Measurements from ENCODE around the gene TACSTD2. TPM values are rescaled to one million over a fixed set of nuclear protein-coding genes. Genes with fewer than 3 reads are reported as not detected.
A peak's percentile ranks its signal among the peaks of the same experiment; 100 is the strongest.
"Not testable (repeated sequence)": the region's sequence is repeated elsewhere in the genome, so short reads cannot be mapped to it uniquely, and the experiment has no call there.

The TACSTD2 gene
- polyA plus RNA-seq (2011; rRNA removed), result 0.16 and 0.18 TPM in 2 replicates
- 0.10 and 0.19 TPM in 2 replicates for polyA minus RNA-seq (2011; rRNA and poly(A)+ RNA removed)

DNA sequence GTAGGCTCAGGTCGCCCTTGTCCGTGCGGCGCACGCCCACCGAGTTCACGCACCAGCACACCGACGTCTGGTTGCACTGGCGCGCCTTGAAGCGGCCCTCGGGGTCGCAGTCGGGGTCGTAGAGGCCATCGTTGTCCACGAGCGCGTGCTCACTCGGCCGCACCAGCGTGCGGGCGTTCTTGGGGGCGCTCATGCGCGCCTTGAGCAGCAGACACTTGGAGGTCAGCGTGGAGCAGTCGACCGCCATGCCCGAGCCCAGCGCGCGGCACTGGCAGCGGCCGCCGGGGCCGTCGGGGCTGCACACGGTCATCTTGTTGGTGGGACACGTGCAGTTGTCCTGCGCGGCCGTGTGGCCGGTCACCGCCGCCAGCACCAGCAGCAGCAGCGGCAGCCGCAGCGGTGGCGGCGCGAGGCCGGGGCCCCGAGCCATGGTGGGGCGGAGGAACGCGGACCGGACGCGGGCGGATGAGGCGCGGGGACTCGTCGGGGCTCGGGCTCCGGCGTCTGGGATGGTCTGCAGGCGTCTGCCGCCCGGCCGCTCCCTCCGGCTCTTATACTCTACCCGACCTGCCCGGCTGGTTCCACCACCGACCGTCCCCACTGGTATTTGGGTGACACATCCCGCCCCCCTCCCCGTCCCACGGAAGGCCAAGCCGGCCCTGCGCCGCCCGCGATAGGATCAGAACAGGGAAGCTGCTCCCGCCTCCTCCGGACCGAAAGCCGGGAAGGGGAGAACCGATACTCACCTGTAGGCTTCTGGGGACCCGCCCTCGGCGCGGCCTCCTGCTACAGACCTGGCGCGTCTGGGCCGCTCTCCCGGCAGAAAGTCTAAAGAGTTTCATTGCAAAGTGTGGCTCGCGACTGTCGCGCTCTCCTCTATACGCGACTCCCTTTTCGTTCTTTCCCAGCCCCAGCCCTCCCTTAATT lies at the start of gene TACSTD2:
Gene TACSTD2 (minus strand): TSS at position 526 of the 927 bp plus-strand sequence. CDS start 96 bp downstream, at position 430.
- no peak for TF ChIP-seq CTCF (IDR thresholded peaks at IDR 0.05; ENCODE audit: insufficient read depth, low read depth, low read length)
- Histone ChIP-seq H3K4me3 (ENCODE audit: low read depth, low read length) (peak within 1 kb of the TSS; percentile 20), H3K27me3 (ENCODE audit: control insufficient read depth, insufficient read depth, low read length) (peaks cover 28% of the 10 kb centered on the region), H3K36me3 (ENCODE audit: control insufficient read depth, insufficient read depth, low read length) (no peaks in the 10 kb centered on the region)
- CTCF ChIA-PET, result interaction anchor here (0.6 kb wide), 1 partner anchor 1181 kb away, joined by 3 read pairs; no protein-coding TSS in a partner anchor
- POLR2A ChIA-PET, result no interaction called here
- DNase-seq (ENCODE audit: low read depth), result no peak

DNA sequence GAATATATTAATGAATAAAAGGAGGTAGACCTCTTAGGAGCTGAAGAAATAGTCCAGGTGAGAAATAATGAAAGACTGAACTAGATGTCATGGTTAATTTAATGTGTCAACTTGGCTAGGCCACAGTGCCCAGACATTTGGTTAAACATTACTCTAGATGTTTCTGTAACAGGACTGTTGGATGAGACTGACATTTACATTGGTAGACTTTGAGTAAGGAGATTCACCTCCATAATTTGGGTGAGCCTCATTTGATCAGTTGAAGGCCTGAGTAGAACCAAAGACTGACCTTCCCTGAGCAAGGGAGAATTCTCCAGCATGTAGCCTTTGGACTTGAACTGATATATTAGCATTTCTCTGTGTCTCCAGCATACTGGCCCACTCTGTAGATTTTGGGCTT lies 49.2 kb upstream of the TACSTD2 start:
- POLR2A ChIA-PET, result no interaction called here
- CTCF ChIA-PET, result no interaction called here
- Histone ChIP-seq H3K27me3 (ENCODE audit: control insufficient read depth, insufficient read depth, low read length) (no peaks in the 10 kb centered on the region), H3K4me3 (ENCODE audit: low read depth, low read length) (no peak overlapping the region), H3K36me3 (ENCODE audit: control insufficient read depth, insufficient read depth, low read length) (no peaks in the 10 kb centered on the region)
- TF ChIP-seq CTCF (IDR thresholded peaks at IDR 0.05; ENCODE audit: insufficient read depth, low read depth, low read length), result no peak
- DNase-seq (ENCODE audit: low read depth), result no peak

DNA sequence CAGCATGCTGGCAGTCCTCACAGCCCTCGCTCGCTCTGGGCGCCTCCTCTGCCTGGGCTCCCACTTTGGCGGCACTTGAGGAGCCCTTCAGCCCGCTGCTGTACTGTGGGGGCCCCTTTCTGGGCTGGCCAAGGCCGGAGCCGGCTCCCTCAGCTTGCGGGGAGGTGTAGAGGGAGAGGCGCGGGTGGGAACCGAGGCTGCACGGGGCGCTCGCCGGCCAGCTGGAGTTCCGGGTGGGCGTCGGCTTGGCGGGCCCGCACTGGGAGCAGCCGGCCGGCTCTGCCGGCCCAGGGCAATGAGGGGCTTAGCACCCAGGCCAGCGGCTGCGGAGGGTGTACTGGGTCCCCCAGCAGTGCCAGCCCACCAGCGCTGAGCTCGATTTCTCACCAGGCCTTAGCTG lies 46.2 kb upstream of the TACSTD2 start:
- DNase-seq (ENCODE audit: low read depth); H3K4me3 ChIP-seq (ENCODE audit: low read depth, low read length); CTCF ChIA-PET; H3K27me3 ChIP-seq (ENCODE audit: control insufficient read depth, insufficient read depth, low read length); H3K36me3 ChIP-seq (ENCODE audit: control insufficient read depth, insufficient read depth, low read length): not testable (repeated sequence)
- POLR2A ChIA-PET, result interaction anchor here (0.5 kb wide), 1 partner anchor 39 kb away, joined by 3 read pairs; no protein-coding TSS in a partner anchor

GRCh38 chr1:58622571-58622970 lies 45.5 kb upstream of the TACSTD2 start:
- CTCF ChIA-PET, result interaction anchor here (0.6 kb wide), 1 partner anchor 107 kb away, joined by 4 read pairs; no protein-coding TSS in a partner anchor
- POLR2A ChIA-PET, result no interaction called here
- Histone ChIP-seq H3K4me3 (ENCODE audit: low read depth, low read length) (no peak overlapping the region), H3K27me3 (ENCODE audit: control insufficient read depth, insufficient read depth, low read length) (no peaks in the 10 kb centered on the region), H3K36me3 (ENCODE audit: control insufficient read depth, insufficient read depth, low read length) (no peaks in the 10 kb centered on the region)
- DNase-seq (ENCODE audit: low read depth), result no peak
- TF ChIP-seq CTCF (IDR thresholded peaks at IDR 0.05; ENCODE audit: insufficient read depth, low read depth, low read length), result no peak

DNA sequence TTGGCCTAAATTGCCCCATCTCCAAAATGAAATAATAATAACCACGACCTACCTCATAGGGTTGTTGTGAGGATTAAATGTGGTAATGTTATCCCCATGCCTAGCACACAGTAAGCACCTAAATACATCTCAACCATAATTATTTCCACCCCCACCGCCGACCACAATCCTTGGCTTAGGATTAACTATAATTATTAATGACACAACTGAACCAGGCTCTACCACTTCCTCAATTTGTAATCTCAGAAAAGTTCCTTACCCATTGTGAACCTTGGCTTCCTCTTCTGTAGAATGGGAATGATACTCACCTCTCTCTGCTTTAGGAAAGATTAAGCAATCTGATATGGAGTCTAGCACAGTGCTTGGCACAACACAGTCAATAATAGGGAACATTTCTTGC lies 44.3 kb upstream of the TACSTD2 start:
- no peak for TF ChIP-seq CTCF (IDR thresholded peaks at IDR 0.05; ENCODE audit: insufficient read depth, low read depth, low read length)
- ChIA-PET CTCF (no interaction called here), POLR2A (no interaction called here)
- Histone ChIP-seq H3K27me3 (ENCODE audit: control insufficient read depth, insufficient read depth, low read length) (no peaks in the 10 kb centered on the region), H3K36me3 (ENCODE audit: control insufficient read depth, insufficient read depth, low read length) (no peaks in the 10 kb centered on the region), H3K4me3 (ENCODE audit: low read depth, low read length) (no peak overlapping the region)
- DNase-seq (ENCODE audit: low read depth), result no peak
